ENCODE data around the gene LRRC41. TPM values are rescaled to one million over a fixed set of nuclear protein-coding genes. Genes with fewer than 3 reads are reported as not detected.

The LRRC41 gene
- total RNA-seq, 2 experiments from 2014 or later = 31.4 to 34.6 TPM

DNA sequence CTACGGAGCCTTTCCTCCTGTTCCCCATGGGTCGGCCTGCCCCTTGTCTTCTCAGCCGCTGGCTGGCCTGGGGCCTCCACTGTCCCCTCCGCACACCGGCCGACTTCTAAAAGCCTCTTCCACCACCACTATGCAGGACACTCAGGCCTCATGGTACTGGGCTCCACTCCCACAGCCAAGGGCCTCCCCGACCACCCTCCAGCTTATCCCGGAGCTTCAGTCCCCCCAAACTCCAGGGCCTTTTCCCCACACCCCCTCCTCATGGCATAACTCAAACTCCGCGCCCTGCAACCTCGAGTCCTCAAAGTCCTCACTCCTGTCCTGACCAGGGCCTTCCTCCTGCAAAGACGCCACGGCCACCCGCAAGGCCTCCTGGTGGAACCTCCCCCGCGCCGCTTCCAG, 2.0 kb downstream of the LRRC41 start:
- Mint-ChIP-seq H3K4me1 (ENCODE audit: low read depth) (peaks cover 31% of the 10 kb centered on the region), H3K27me3 (no peaks in the 10 kb centered on the region), H3K27ac (peak overlapping the region; percentile 94), H3K4me3 (peak overlapping the region; percentile 98), H3K36me3 (peaks cover 25% of the 10 kb centered on the region), H3K9me3 (no peaks in the 10 kb centered on the region)
- ChIA-PET POLR2A (interaction anchor here (0.5 kb wide), 1 partner anchor 19 kb away, joined by 3 read pairs; no protein-coding TSS in a partner anchor), CTCF (interaction anchor here (1.5 kb wide), 1 partner anchor 57 kb away, joined by 4 read pairs; no protein-coding TSS in a partner anchor)
- intact Hi-C loops (cut with micrococcal nuclease) = loop anchor here (10.0 kb wide), 1 partner anchor 617 kb away; the partner anchor contains the start of genes GPBP1L1 and TMEM69
- DNase-seq = no peak

DNA sequence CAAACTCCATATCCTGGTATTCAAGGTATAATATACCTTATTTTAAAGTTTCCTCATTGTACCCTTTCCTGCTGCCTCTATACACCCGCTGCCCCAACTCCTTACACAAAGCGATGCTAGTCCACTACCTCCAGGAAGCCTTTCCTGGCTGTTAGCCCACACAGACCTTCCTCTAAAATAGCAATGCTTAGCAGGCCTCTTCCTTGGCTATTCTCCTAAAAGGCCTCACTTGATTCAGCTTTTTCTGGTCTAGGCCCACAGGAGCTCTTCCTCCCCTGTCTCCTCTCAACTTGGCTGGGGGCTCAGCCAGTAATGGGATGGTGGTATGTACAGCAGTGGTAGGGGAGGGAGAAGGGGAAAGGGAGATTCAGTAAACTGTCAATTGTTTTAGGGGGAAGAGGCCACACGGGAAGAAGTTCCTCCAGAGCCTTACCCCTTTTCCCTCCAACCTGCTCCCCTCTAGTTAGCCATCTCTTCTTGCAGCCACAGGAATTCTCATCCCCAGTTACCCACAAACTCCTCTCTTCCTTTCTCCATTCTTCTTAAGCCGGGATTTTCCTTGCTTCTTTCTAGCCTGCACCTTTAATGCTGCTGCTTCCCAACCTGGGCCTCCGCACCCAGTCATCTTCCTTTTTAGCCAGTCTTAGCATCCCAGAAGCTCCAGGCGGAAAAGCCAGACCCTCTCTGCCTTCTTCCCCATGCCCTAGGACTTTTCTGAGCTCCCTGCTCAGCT, 2.6 kb downstream of the LRRC41 start:
- intact Hi-C loops (cut with micrococcal nuclease) = loop anchor here (10.0 kb wide), 1 partner anchor 616 kb away; the partner anchor contains the start of genes GPBP1L1 and TMEM69
- Mint-ChIP-seq H3K27ac (peak overlapping the region; percentile 94), H3K4me3 (peak overlapping the region; percentile 98), H3K27me3 (no peaks in the 10 kb centered on the region), H3K4me1 (ENCODE audit: low read depth) (peaks cover 25% of the 10 kb centered on the region), H3K9me3 (no peaks in the 10 kb centered on the region), H3K36me3 (peaks cover 26% of the 10 kb centered on the region)
- CTCF ChIA-PET = interaction anchor here (1.5 kb wide), 1 partner anchor 56 kb away, joined by 4 read pairs; no protein-coding TSS in a partner anchor
- no peak for DNase-seq
- POLR2A ChIA-PET = interaction anchor here (0.5 to 1.1 kb wide), 3 partner anchors 10 to 18 kb away, joined by 3 to 4 read pairs (median 3); no protein-coding TSS in a partner anchor

GRCh38 chr1:46298387-46298786, 5.0 kb downstream of the LRRC41 start:
- intact Hi-C loops (cut with micrococcal nuclease) = no loop called here

GRCh38 chr1:46295306-46295705, 8.1 kb downstream of the LRRC41 start:
- intact Hi-C loops (cut with micrococcal nuclease) = no loop called here
- CTCF ChIA-PET = interaction anchor here (1.2 to 1.4 kb wide), 2 partner anchors 10 to 45 kb away, joined by 3 read pairs; partner anchors contain the start of gene NSUN4
- POLR2A ChIA-PET = no interaction called here
- H3K27me3 Mint-ChIP-seq = no peaks in the 10 kb centered on the region
- no peak overlapping the region for H3K4me3 Mint-ChIP-seq
- peaks cover 27% of the 10 kb centered on the region for H3K36me3 Mint-ChIP-seq
- peaks cover under 1% of the 10 kb centered on the region for H3K4me1 Mint-ChIP-seq (ENCODE audit: low read depth)
- no peaks in the 10 kb centered on the region for H3K9me3 Mint-ChIP-seq
- DNase-seq = no peak
- no peak overlapping the region for H3K27ac Mint-ChIP-seq

More at GRCh38 chr1:46298387-46298786, 5.0 kb downstream of the LRRC41 start:
- H3K4me3 Mint-ChIP-seq = no peak overlapping the region
- no peak overlapping the region for H3K27ac Mint-ChIP-seq
- ChIA-PET POLR2A (no interaction called here), CTCF (interaction anchor here (1.2 kb wide), 1 partner anchor 50 kb away, joined by 4 read pairs; no protein-coding TSS in a partner anchor)
- H3K36me3 Mint-ChIP-seq = peaks cover 30% of the 10 kb centered on the region
- H3K27me3 Mint-ChIP-seq = no peaks in the 10 kb centered on the region
- peaks cover 14% of the 10 kb centered on the region for H3K4me1 Mint-ChIP-seq (ENCODE audit: low read depth)
- DNase-seq = no peak
- no peaks in the 10 kb centered on the region for H3K9me3 Mint-ChIP-seq

DNA sequence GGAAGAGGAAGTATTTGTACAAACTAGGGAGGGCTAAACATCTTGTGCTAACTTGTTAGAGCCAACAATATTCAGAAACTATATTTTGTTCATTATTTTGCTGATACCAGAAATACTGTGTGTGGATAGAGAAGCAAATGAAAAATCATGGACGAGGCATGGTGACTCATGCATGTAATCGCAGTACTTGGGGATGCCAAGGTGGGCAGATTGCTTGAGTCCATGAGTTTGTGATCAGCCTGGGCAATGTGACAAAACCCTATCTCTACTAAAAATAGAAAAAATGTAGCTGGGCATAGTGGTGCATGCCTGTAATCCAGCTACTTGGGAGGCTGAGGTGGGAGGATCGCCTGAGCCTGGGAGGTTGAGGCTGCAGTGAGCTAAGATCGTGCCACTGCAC, 13.4 kb downstream of the LRRC41 start:
- Mint-ChIP-seq H3K9me3 (no peaks in the 10 kb centered on the region), H3K27me3 (no peaks in the 10 kb centered on the region), H3K4me1 (ENCODE audit: low read depth) (peaks cover 9% of the 10 kb centered on the region), H3K36me3 (peaks cover 12% of the 10 kb centered on the region), H3K27ac (peak overlapping the region; percentile 25), H3K4me3 (no peak overlapping the region)
- no peak for DNase-seq
- ChIA-PET POLR2A (interaction anchor here (1.1 kb wide), 1 partner anchor 10 kb away, joined by 3 read pairs; no protein-coding TSS in a partner anchor), CTCF (no interaction called here)
- intact Hi-C loops (cut with micrococcal nuclease) = no loop called here

GRCh38 chr1:46289134-46289494, 14.3 kb downstream of the LRRC41 start:
- Mint-ChIP-seq H3K36me3 (peaks cover 13% of the 10 kb centered on the region), H3K4me1 (ENCODE audit: low read depth) (peaks cover 9% of the 10 kb centered on the region), H3K27me3 (no peaks in the 10 kb centered on the region), H3K27ac (peak overlapping the region; percentile 35), H3K9me3 (no peaks in the 10 kb centered on the region), H3K4me3 (no peak overlapping the region)
- intact Hi-C loops (cut with micrococcal nuclease) = no loop called here
- DNase-seq = no peak
- ChIA-PET POLR2A (no interaction called here), CTCF (no interaction called here)

- Mint-ChIP-seq H3K4me1 (ENCODE audit: low read depth) (peaks cover 9% of the 10 kb centered on the region), H3K9me3 (no peaks in the 10 kb centered on the region), H3K36me3 (peaks cover 15% of the 10 kb centered on the region), H3K4me3 (no peak overlapping the region), H3K27ac (peak overlapping the region; percentile 35), H3K27me3 (no peaks in the 10 kb centered on the region)
- no peak for DNase-seq
- POLR2A ChIA-PET = no interaction called here
- CTCF ChIA-PET = no interaction called here
- intact Hi-C loops (cut with micrococcal nuclease) = no loop called here
These were observed 14.8 kb downstream of the LRRC41 start for GRCh38 chr1:46288485-46289133.

- ChIA-PET CTCF (interaction anchor here (1.0 to 1.8 kb wide), 3 partner anchors 9 to 61 kb away, joined by 3 to 6 read pairs (median 3); partner anchors contain the start of genes LRRC41 and UQCRH), POLR2A (interaction anchor here (0.6 to 1.7 kb wide), 5 partner anchors 9 to 62 kb away, joined by 3 to 7 read pairs (median 6); partner anchors contain the start of genes LRRC41 and UQCRH)
- peak overlapping the region; percentile 59 for H3K27ac Mint-ChIP-seq
- H3K9me3 Mint-ChIP-seq = no peaks in the 10 kb centered on the region
- intact Hi-C loops (cut with micrococcal nuclease) = loop anchor here (1.0 kb wide), 1 partner anchor 62 kb away; no protein-coding TSS in a partner anchor
- no peaks in the 10 kb centered on the region for H3K27me3 Mint-ChIP-seq
- peaks cover 9% of the 10 kb centered on the region for H3K4me1 Mint-ChIP-seq (ENCODE audit: low read depth)
- peak; percentile 67 for DNase-seq
- H3K36me3 Mint-ChIP-seq = peaks cover 31% of the 10 kb centered on the region
- H3K4me3 Mint-ChIP-seq = no peak overlapping the region
These were observed 17.5 kb downstream of the LRRC41 start for GRCh38 chr1:46285730-46286477.

GRCh38 chr1:46284597-46285564, 18.5 kb downstream of the LRRC41 start:
- intact Hi-C loops (cut with micrococcal nuclease) = no loop called here
- POLR2A ChIA-PET = interaction anchor here (0.9 to 1.7 kb wide), 5 partner anchors 8 to 63 kb away, joined by 3 to 7 read pairs (median 6); partner anchors contain the start of genes LRRC41 and UQCRH
- Mint-ChIP-seq H3K27ac (no peak overlapping the region), H3K9me3 (no peaks in the 10 kb centered on the region), H3K36me3 (peaks cover 33% of the 10 kb centered on the region), H3K27me3 (no peaks in the 10 kb centered on the region), H3K4me1 (ENCODE audit: low read depth) (peaks cover 9% of the 10 kb centered on the region), H3K4me3 (no peak overlapping the region)
- no peak for DNase-seq
- CTCF ChIA-PET = interaction anchor here (1.0 to 1.8 kb wide), 4 partner anchors 10 to 62 kb away, joined by 3 to 6 read pairs (median 3); partner anchors contain the start of gene LRRC41

- no peak overlapping the region for H3K4me3 Mint-ChIP-seq
- intact Hi-C loops (cut with micrococcal nuclease) = no loop called here
- no peaks in the 10 kb centered on the region for H3K27me3 Mint-ChIP-seq
- CTCF ChIA-PET = interaction anchor here (1.2 to 1.8 kb wide), 3 partner anchors 19 to 63 kb away, joined by 3 to 6 read pairs (median 3); partner anchors contain the start of gene LRRC41
- no peak overlapping the region for H3K27ac Mint-ChIP-seq
- H3K4me1 Mint-ChIP-seq (ENCODE audit: low read depth) = peaks cover 7% of the 10 kb centered on the region
- POLR2A ChIA-PET = interaction anchor here (1.2 to 1.6 kb wide), 2 partner anchors 10 to 21 kb away, joined by 3 to 6 read pairs; no protein-coding TSS in a partner anchor
- no peak for DNase-seq
- H3K9me3 Mint-ChIP-seq = no peaks in the 10 kb centered on the region
- peaks cover 34% of the 10 kb centered on the region for H3K36me3 Mint-ChIP-seq
These were observed 19.4 kb downstream of the LRRC41 start for GRCh38 chr1:46284058-46284457.

All from activated CD4-positive, alpha-beta memory T cell treated with anti-CD3 and anti-CD28 coated beads for 36 hours (primary cell).